HG02610 (cell line): ENCODE results near the gene SORT1.
"Not testable (repeated sequence)": the region's sequence is repeated elsewhere in the genome, so short reads cannot be mapped to it uniquely, and the experiment has no call there.

Source experiments
- ATAC-seq: cut with Tn5 transposase; IDR thresholded peaks from one replicate; pipeline ENCODE4 v1.9.1; 2021; ENCODE audit warnings: mild to moderate bottlenecking, moderate library complexity; ENCODE audit not compliant: unreplicated experiment

The SORT1 gene

DNA sequence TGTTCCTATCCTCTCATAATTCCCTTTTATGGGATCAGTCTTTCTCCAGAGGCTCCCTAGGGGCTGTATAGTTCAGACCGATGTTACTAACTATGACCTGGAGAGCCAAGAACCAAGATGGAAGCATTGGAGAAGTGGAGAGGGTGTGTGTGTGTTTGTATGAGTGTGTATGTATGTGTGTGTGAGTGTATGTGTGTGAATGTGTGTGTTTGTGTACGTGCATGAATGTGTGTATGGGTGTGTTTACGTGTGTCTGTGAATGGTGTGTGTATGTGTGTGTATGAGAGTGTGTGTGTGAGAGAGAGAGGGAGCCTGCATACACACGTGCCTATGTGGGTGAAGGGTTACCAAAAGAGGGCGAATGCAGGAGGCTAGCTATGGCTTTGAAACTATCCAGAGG lies 95.8 kb downstream of the SORT1 start:
- ATAC-seq = no peak

DNA sequence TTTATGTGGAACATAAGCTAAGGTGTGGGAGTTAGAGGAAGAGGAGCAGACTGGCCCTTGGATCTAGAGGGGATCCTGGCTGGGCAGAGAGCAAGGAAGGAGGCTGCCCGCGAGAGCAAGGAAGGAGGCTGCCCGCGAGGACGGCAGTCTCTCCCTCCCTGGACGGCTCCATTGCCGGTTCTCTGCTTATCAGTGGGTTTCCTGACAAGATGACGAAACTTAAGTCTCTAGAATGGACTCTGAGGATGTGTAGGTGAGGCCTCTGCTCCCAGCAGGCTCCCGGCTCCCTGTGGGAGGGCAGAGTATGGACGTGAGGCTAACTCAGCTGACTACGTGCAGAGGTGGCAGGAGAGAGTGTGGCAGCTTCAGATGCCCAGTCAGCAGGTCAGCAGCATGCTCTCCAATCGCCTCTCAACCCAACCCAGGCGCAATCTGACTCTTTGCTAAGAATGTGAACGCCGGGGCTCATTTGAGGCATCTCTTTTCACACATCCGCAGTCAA lies 97.0 kb downstream of the SORT1 start:
- ATAC-seq = no peak

DNA sequence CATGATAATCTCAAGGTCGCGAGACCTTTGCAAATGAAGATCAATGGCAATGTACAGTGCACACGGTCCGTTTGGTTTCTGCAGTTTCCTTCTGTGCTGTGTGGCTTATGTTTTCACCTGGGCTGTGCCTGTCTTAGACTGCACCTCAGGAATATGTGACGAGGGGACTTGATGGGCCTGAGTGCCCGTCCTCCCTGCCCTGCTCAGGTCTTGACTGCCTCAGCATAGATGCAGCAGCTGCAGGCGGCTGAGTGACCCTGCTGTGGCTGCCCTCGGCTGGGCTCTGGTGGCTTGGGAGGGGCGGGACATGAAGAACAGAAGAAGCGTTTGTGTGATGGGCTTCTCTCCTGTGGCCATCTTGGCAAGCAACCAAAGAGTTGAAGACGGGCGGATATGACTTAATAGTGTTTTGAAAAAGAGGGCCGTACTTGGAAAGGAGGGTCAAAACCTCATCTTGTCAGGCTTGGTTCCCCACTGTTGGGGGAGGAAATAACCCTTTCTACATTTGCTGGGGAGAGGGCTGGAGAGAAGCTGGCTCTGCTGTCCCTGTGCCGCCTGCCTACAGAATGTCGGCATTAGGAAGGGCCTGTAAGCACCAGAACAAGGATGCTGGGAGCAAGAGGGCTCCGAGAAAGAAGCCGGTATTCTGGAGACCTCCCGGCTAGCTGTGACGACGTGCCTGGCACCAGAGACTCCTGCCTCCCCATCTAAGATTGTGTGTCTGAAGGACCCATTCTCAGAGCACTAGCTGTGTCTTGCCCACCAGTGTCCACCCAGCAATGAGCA lies 98.0 kb downstream of the SORT1 start:
- no peak for ATAC-seq

GRCh38 chr1:109298666-109299557 lies 98.8 kb downstream of the SORT1 start:
- ATAC-seq = no peak

DNA sequence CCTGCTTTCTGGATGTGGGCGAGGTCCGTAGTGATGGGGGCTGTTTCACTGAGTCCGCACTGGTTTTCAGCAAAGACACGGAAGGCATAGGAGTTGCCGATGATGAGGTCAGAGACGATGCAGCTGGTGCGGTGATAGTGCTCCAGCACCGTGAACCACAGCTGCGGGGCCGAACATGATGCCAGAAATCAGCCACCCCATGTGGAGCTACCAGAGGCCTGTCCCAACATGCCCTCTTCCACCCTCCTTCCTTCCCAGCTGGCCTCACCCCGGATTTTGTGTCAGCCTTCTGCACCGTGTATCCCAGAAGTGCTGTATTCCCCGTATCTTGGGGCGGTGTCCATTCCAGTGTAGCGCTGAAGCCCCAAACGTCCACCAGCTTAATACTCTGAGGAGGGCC lies 100.9 kb downstream of the SORT1 start:
- ATAC-seq = no peak

DNA sequence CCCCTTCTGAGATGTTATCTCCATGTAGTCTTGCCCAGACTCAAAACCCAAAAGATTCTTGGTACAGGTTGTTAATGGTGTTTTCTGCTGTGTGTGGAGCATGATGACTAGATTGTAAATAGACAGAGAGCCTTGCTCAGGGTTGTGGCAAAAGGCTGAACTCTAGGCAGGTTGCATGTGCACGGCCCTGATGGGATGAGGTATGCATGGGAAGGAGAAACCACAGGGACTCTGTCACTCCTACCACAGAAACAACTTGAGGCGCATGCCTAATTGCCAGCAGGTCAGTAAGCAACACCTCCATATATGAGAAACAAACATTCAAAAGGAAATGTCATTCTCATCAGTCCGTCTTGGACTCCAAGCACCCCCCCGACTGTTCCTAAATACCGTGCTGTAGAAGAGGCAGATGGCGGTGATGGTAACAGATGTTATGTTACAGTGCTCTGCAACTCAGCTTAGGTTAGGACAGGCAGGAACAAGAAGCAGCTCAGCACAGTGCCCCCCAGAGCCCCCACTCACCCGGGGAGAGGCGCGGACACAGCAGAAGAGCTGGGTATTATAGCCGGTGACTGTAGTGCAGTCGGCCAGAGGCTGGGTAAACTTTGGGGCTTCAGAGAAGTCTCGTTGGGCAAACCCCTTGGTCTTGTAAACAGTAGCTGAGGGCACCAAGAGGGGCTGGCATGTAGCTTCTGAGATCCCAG lies 101.9 kb downstream of the SORT1 start:
- ATAC-seq = no peak

GRCh38 chr1:109294481-109294880 lies 103.2 kb downstream of the SORT1 start:
- no peak for ATAC-seq

- ATAC-seq = no peak
Measured at GRCh38 chr1:109293026-109293425, 104.7 kb downstream of the SORT1 start.

GRCh38 chr1:109292364-109292763 lies 105.4 kb downstream of the SORT1 start:
- no peak for ATAC-seq

DNA sequence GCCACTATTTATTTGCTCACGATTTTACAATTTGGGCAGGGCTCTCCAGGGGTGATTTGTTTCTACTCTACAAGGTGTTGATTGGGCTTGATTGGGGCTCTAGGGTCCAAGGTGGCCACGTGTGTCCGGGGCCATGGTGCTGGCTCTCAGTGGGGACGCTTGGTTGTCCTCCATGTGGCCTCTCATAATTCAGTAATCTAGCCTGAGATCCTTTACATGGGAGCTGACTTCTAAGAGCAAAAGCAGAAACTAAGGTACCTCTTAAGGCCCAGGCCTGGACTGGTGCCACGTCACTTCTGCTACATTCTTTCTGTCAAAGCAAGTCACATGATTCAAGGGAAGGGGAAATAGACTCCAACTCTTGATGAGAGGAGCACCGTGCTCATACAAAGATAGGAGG lies 106.7 kb downstream of the SORT1 start:
- ATAC-seq = no peak

DNA sequence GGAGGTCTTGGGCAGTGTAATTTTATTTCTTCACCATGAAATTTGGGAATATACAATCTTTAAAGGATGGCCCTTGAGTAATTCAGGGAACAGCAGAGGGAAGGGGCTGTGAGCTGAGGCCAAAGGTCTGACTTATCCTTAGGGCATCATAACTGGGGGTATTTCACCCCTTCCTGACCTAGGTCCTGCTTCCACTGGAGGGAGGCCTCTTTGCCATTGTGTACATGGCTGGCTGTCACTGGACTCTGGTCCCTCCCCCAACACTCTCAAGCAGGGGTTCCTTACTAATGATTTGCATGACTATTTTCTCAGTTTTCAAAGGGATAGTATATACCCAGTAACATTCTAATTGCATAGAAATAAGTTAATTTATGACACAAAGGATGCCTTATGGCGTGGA lies 107.6 kb downstream of the SORT1 start:
- ATAC-seq = no peak

GRCh38 chr1:109286762-109287161 lies 111.0 kb downstream of the SORT1 start:
- ATAC-seq = not testable (repeated sequence)

- peak; percentile 13 for ATAC-seq
Measured at GRCh38 chr1:109283748-109284600, 113.7 kb downstream of the SORT1 start.

- peak; percentile 96 for ATAC-seq
Measured at GRCh38 chr1:109282952-109283747, 114.6 kb downstream of the SORT1 start, which contains the start of gene PSRC1. TSS of gene PSRC1 (minus strand) at chr1:109283145.

DNA sequence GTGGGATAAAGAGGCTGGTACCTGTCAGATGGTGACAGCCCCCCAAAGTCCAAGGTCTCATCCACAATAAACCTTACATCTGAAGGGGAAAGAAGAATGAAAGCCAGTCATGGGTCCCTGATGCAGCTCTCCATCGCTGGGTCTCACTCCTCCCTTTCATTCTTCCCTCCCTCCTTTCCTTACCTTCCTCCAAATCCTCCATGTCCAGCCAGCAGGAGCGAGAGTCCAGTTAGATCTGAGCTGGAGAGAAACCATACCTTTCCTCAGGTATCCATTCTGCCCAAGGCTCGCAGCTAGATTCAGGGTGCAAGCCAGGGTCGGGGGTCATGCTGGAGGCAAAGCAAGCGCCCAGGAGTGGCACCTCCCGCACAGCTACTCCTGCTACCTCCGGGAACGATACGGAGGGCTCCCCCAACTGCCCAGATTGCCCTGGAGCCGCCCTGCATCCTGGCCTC lies 115.2 kb downstream of the SORT1 start:
- no peak for ATAC-seq

- ATAC-seq = no peak
Measured at GRCh38 chr1:109281680-109282496, 115.8 kb downstream of the SORT1 start.

GRCh38 chr1:109280862-109281261 lies 116.9 kb downstream of the SORT1 start:
- no peak for ATAC-seq

DNA sequence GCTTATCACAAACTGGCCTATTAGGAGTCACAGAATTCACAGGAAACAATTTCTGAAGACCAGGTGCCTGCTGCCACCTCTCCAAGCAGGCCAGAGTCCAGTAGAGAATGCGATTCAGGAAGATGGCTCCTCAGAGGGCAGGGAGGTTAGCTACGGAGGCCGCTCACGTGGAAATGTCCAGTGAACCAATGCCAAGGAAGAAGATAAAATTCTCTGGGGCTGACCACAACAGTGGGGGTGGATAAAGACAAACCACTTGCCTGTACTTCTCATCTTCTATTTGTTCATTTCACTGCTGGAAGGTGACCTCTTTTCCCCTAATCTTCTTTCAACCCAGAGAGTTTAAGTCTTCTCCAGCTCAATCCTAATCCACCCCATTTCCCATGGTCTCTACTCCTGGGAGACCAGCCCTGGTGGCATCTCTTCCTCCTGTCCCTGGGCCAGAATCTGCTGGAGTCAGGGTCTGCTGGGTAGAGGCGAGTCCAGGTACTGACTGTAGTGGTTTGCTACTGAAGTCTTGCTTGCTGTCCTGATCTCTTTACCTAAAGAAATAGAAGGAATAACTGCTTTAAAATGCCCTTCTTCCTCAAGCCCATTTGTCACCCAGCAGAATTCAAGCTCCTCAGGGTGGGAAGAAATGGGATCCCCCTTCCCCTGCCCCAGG lies 118.0 kb downstream of the SORT1 start:
- no peak for ATAC-seq
